ENCODE data around the gene CYP19A1.

- TF ChIP-seq CTCF (IDR thresholded peaks at IDR 0.05; ENCODE audit: control extremely low read depth in 1 of 3, insufficient read depth in 1 of 3, low read depth in 1 of 3, low read length in 3 of 3) = no peak
- no peak for TF ChIP-seq EP300 (IDR thresholded peaks at IDR 0.05; ENCODE audit: borderline replicate concordance in 1 of 2, low read depth in 2 of 2, low read length in 2 of 2)
- TF ChIP-seq JUND (IDR thresholded peaks at IDR 0.05; ENCODE audit: low read length) = no peak
- TF ChIP-seq POLR2A (IDR thresholded peaks at IDR 0.05; ENCODE audit: control extremely low read depth in 1 of 2, low read depth in 2 of 2, low read length in 2 of 2) = no peak
These were observed 177.9 kb downstream of the CYP19A1 start for GRCh38 chr15:51160484-51160883.
